ENCODE data around the gene GPC6.
"Not testable (repeated sequence)": the region's sequence is repeated elsewhere in the genome, so short reads cannot be mapped to it uniquely, and the experiment has no call there.

Gene GPC6

GRCh38 chr13:94199135-94199534 lies 972.5 kb downstream of the GPC6 start:
- no peak overlapping the region for H3K4me3 ChIP-seq (ENCODE audit: low read depth, low read length)
- peak; percentile 6 for DNase-seq (ENCODE audit: low read depth, low spot score)
- in situ Hi-C loops (cut with HindIII; ENCODE audit: low sequenced_read_pairs): no loop called here
- no peak for TF ChIP-seq CTCF (IDR thresholded peaks at IDR 0.05; ENCODE audit: low read depth, low read length)

- H3K4me3 ChIP-seq (ENCODE audit: low read depth, low read length): no peak overlapping the region
- in situ Hi-C loops (cut with HindIII; ENCODE audit: low sequenced_read_pairs): no loop called here
- TF ChIP-seq CTCF (IDR thresholded peaks at IDR 0.05; ENCODE audit: low read depth, low read length): no peak
- DNase-seq (ENCODE audit: low read depth, low spot score): no peak
These were observed 974.4 kb downstream of the GPC6 start for GRCh38 chr13:94201022-94201421.

GRCh38 chr13:94204163-94204562 lies 977.6 kb downstream of the GPC6 start:
- no peak overlapping the region for H3K4me3 ChIP-seq (ENCODE audit: low read depth, low read length)
- DNase-seq (ENCODE audit: low read depth, low spot score): no peak
- no peak for TF ChIP-seq CTCF (IDR thresholded peaks at IDR 0.05; ENCODE audit: low read depth, low read length)
- in situ Hi-C loops (cut with HindIII; ENCODE audit: low sequenced_read_pairs): no loop called here

- DNase-seq (ENCODE audit: low read depth, low spot score): no peak
- no peak for TF ChIP-seq CTCF (IDR thresholded peaks at IDR 0.05; ENCODE audit: low read depth, low read length)
- H3K4me3 ChIP-seq (ENCODE audit: low read depth, low read length): no peak overlapping the region
- in situ Hi-C loops (cut with HindIII; ENCODE audit: low sequenced_read_pairs): no loop called here
These were observed 978.3 kb downstream of the GPC6 start for GRCh38 chr13:94204946-94205345.

- no peak for TF ChIP-seq CTCF (IDR thresholded peaks at IDR 0.05; ENCODE audit: low read depth, low read length)
- in situ Hi-C loops (cut with HindIII; ENCODE audit: low sequenced_read_pairs): no loop called here
- DNase-seq (ENCODE audit: low read depth, low spot score): no peak
- no peak overlapping the region for H3K4me3 ChIP-seq (ENCODE audit: low read depth, low read length)
These were observed 979.3 kb downstream of the GPC6 start for GRCh38 chr13:94205896-94206295.

GRCh38 chr13:94209117-94209516 lies 982.5 kb downstream of the GPC6 start:
- H3K4me3 ChIP-seq (ENCODE audit: low read depth, low read length): no peak overlapping the region
- TF ChIP-seq CTCF (IDR thresholded peaks at IDR 0.05; ENCODE audit: low read depth, low read length): no peak
- DNase-seq (ENCODE audit: low read depth, low spot score): peak; percentile 34
- in situ Hi-C loops (cut with HindIII; ENCODE audit: low sequenced_read_pairs): no loop called here

GRCh38 chr13:94209913-94210312 lies 983.3 kb downstream of the GPC6 start:
- DNase-seq (ENCODE audit: low read depth, low spot score); H3K4me3 ChIP-seq (ENCODE audit: low read depth, low read length); in situ Hi-C loops (cut with HindIII; ENCODE audit: low sequenced_read_pairs): not testable (repeated sequence)
